Thyroid gland (tissue), 4 donors: ENCODE results near the gene AQP12B.
A peak's percentile ranks its signal among the peaks of the same experiment; 100 is the strongest.

ENCODE experiments used
- POLR2A ChIP-seq, 2 donors: fragments of 450-650 bp; IDR thresholded peaks; one replicate each; pipeline ENCODE4 v1.6.1; 2017; ENCODE audit warnings: antibody characterized with exemption in 2 of 2, mild to moderate bottlenecking in 2 of 2, moderate library complexity in 1 of 2
- TF ChIP-seq, protein P1 (sequence below), 6 experiments: fragments of 200-600 bp in 3 of 6; fragments of 450-650 bp in 3 of 6; sonication (generic) in 3 of 6; IDR thresholded peaks; one replicate each; pipeline ENCODE4 v1.5.1; 2016 to 2019; ENCODE audit warnings: antibody characterized with exemption in 6 of 6, mild to moderate bottlenecking in 2 of 6, inconsistent platforms in 1 of 6, moderate library complexity in 1 of 6

GRCh38 chr2:240685771-240686371 lies 3.2 kb upstream of the AQP12B start:
- TF ChIP-seq, protein P1, sequence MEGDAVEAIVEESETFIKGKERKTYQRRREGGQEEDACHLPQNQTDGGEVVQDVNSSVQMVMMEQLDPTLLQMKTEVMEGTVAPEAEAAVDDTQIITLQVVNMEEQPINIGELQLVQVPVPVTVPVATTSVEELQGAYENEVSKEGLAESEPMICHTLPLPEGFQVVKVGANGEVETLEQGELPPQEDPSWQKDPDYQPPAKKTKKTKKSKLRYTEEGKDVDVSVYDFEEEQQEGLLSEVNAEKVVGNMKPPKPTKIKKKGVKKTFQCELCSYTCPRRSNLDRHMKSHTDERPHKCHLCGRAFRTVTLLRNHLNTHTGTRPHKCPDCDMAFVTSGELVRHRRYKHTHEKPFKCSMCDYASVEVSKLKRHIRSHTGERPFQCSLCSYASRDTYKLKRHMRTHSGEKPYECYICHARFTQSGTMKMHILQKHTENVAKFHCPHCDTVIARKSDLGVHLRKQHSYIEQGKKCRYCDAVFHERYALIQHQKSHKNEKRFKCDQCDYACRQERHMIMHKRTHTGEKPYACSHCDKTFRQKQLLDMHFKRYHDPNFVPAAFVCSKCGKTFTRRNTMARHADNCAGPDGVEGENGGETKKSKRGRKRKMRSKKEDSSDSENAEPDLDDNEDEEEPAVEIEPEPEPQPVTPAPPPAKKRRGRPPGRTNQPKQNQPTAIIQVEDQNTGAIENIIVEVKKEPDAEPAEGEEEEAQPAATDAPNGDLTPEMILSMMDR (IDR thresholded peaks at IDR 0.05) = peak in 3 of 6 experiments; percentile 24 to 44 (median 33)
- peak in 1 of 2 donors; percentile 40 for TF ChIP-seq POLR2A (IDR thresholded peaks at IDR 0.05)
